ENCODE results near the gene KLHL2. TPM values are rescaled to one million over a fixed set of nuclear protein-coding genes. Genes with fewer than 3 reads are reported as not detected.

Gene KLHL2
- total and polyA plus RNA-seq, 9 of the 15 experiments (the other 6 are each of a cell fraction or from before 2014, with no cell fraction given): 2.5 to 11.3 (median 6.1) TPM

- TF ChIP-seq MXD1 (CRISPR knock-in tag; IDR thresholded peaks at IDR 0.05; ENCODE audit: borderline replicate concordance, poor library complexity, severe bottlenecking) (no peak), EZH2 (IDR thresholded peaks at IDR 0.05; ENCODE audit: borderline replicate concordance, low read depth, low read length) (no peak), GATA2 (CRISPR knock-in tag; IDR thresholded peaks at IDR 0.05) (no peak), MTA2 (IDR thresholded peaks at IDR 0.05; ENCODE audit: low read depth) (no peak), ZNF398 (CRISPR knock-in tag; IDR thresholded peaks at IDR 0.05) (no peak), KDM2B (CRISPR knock-in tag; IDR thresholded peaks at IDR 0.05) (no peak), ZNF280A (IDR thresholded peaks at IDR 0.05; ENCODE audit: low read depth, partially characterized antibody) (no peak), SMARCE1 (IDR thresholded peaks at IDR 0.05) (peak; percentile 51), E2F4 (CRISPR knock-in tag; IDR thresholded peaks at IDR 0.05; ENCODE audit: low read depth) (0 out of 2 replicates have a peak, but pooled peaks have one; percentile 43), ARHGAP35 (IDR thresholded peaks at IDR 0.05; ENCODE audit: partially characterized antibody) (peak; percentile 36), BDP1 (IDR thresholded peaks at IDR 0.05; ENCODE audit: insufficient read depth, insufficient read length) (no peak), PATZ1 (CRISPR knock-in tag; IDR thresholded peaks at IDR 0.05; ENCODE audit: borderline replicate concordance) (no peak), SMARCA4 (IDR thresholded peaks at IDR 0.05) (peak; percentile 26; the same call in 1 of the 2 replicates), ZNF316 (IDR thresholded peaks at IDR 0.05) (no peak), U2AF1 (optimal IDR thresholded peaks at IDR 0.05; ENCODE audit: low read depth, low read length) (no peak)
Observed at GRCh38 chr4:165327211-165328100, 120.1 kb downstream of the KLHL2 start, which contains the start of gene MSMO1 (continued).
